Karpas-422 (cell line): ENCODE data around the gene PCDHGB4. TPM values are rescaled to one million over a fixed set of nuclear protein-coding genes. Genes with fewer than 3 reads are reported as not detected.
"Not testable (repeated sequence)": the region's sequence is repeated elsewhere in the genome, so short reads cannot be mapped to it uniquely, and the experiment has no call there.

Source experiments
- DNase-seq: peaks from one replicate; pipeline ENCODE4 v3.0.0-alpha.2; 2015
- H2AFZ ChIP-seq: fragments of 200-600 bp; sonication (generic); 2 replicates; pipeline ENCODE4 v1.6.1; 2014; ENCODE audit warnings: antibody characterized with exemption, low read length, mixed read lengths
- H3K27ac ChIP-seq: fragments of 200-600 bp; sonication (generic); 2 replicates; pipeline ENCODE4 v1.5.1; 2014; ENCODE audit warnings: mild to moderate bottlenecking, low read length, moderate library complexity
- H3K27me3 ChIP-seq: fragments of 200-600 bp; sonication (generic); 2 replicates; pipeline ENCODE4 v1.6.1; 2014; ENCODE audit warnings: low read length, mixed read lengths
- H3K36me3 ChIP-seq: fragments of 200-600 bp; sonication (generic); 2 replicates; pipeline ENCODE4 v1.6.1; 2014; ENCODE audit warnings: low read length, mixed read lengths; ENCODE audit not compliant: insufficient read depth
- H3K4me1 ChIP-seq: fragments of 200-600 bp; sonication (generic); 2 replicates; pipeline ENCODE4 v1.6.1; 2014; ENCODE audit warnings: mild to moderate bottlenecking, low read length, mixed read lengths
- H3K4me2 ChIP-seq: fragments of 200-600 bp; sonication (generic); 2 replicates; pipeline ENCODE4 v1.6.1; 2014; ENCODE audit warnings: low read length, low read depth, mild to moderate bottlenecking; ENCODE audit not compliant: poor library complexity, severe bottlenecking
- H3K4me3 ChIP-seq: fragments of 200-600 bp; sonication (generic); 2 replicates; pipeline ENCODE4 v1.5.1; 2014; ENCODE audit warnings: mild to moderate bottlenecking, antibody characterized with exemption, low read length, mixed read lengths
- H3K79me2 ChIP-seq: fragments of 200-600 bp; sonication (generic); 2 replicates; pipeline ENCODE4 v1.6.1; 2014; ENCODE audit warnings: mild to moderate bottlenecking, low read length, mixed read lengths
- H3K9ac ChIP-seq: fragments of 200-600 bp; sonication (generic); 2 replicates; pipeline ENCODE4 v1.6.0; 2014; ENCODE audit warnings: low read length
- H3K9me2 ChIP-seq: fragments of 200-600 bp; sonication (generic), shearing (Covaris generic); replicated peaks from 2 replicates; pipeline ENCODE4 v1.6.0; 2014; ENCODE audit warnings: mild to moderate bottlenecking, low read length, moderate library complexity; ENCODE audit not compliant: insufficient read depth
- H3K9me3 ChIP-seq: fragments of 300-700, 200-600 bp; sonication (generic); 2 replicates; pipeline ENCODE4 v1.6.1; 2014; ENCODE audit warnings: low read length, mixed read lengths
- H4K20me1 ChIP-seq: fragments of 200-600 bp; sonication (generic); 2 replicates; pipeline ENCODE4 v1.6.1; 2014; ENCODE audit warnings: mild to moderate bottlenecking, antibody characterized with exemption, low read length, low read depth; ENCODE audit not compliant: insufficient read depth
- total RNA-seq: library from RNA; depleted of rRNA; stranded (reverse); fragments of >200 nt; shearing (Covaris generic); gene quantifications from 2 replicates; pipeline ENCODE4 v1.2.3, GENCODE V29; 2014; ENCODE audit warnings: low replicate concordance

The PCDHGB4 gene
- total RNA-seq, 1 experiment from 2014 or later, result 6.3 TPM

DNA sequence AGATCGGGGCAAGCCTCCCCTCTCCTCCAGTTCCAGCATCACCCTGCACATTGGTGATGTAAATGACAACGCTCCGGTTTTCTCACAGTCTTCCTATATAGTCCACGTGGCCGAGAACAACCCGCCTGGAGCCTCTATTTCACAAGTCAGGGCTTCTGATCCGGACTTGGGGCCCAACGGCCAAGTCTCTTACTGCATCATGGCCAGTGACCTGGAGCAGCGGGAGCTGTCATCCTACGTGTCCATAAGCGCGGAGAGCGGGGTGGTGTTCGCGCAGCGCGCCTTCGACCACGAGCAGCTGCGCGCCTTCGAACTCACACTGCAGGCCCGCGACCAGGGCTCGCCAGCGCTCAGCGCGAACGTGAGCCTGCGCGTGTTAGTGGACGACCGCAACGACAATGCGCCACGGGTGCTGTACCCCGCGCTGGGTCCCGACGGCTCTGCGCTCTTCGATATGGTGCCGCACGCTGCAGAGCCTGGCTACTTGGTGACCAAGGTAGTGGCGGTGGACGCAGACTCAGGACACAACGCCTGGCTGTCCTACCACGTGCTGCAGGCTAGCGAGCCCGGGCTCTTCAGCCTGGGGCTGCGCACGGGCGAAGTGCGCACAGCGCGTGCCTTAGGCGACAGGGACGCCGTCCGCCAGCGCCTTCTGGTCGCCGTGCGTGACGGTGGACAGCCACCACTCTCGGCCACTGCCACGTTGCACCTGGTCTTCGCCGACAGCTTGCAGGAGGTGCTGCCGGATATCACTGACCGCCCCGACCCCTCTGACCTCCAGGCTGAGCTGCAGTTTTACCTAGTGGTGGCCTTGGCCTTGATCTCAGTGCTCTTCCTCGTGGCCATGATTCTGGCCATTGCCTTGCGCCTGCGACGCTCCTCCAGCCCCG lies 1.9 kb downstream of the PCDHGB4 start:
- H3K79me2 ChIP-seq, result peaks cover 8% of the 10 kb centered on the region; the same call in 1 of the 2 replicates
- peaks cover 40% of the 10 kb centered on the region for H3K36me3 ChIP-seq
- no peaks in the 10 kb centered on the region for H3K9me2 ChIP-seq
- H3K4me2 ChIP-seq, result no peak overlapping the region
- no peaks in the 10 kb centered on the region for H4K20me1 ChIP-seq
- H3K4me1 ChIP-seq, result no peaks in the 10 kb centered on the region
- H3K9ac ChIP-seq, result no peak overlapping the region
- no peak overlapping the region for H2AFZ ChIP-seq
- no peak for DNase-seq
- no peaks in the 10 kb centered on the region for H3K27me3 ChIP-seq
- peaks cover 23% of the 10 kb centered on the region for H3K9me3 ChIP-seq
- H3K27ac ChIP-seq, result no peak overlapping the region
- H3K4me3 ChIP-seq, result no peak overlapping the region

DNA sequence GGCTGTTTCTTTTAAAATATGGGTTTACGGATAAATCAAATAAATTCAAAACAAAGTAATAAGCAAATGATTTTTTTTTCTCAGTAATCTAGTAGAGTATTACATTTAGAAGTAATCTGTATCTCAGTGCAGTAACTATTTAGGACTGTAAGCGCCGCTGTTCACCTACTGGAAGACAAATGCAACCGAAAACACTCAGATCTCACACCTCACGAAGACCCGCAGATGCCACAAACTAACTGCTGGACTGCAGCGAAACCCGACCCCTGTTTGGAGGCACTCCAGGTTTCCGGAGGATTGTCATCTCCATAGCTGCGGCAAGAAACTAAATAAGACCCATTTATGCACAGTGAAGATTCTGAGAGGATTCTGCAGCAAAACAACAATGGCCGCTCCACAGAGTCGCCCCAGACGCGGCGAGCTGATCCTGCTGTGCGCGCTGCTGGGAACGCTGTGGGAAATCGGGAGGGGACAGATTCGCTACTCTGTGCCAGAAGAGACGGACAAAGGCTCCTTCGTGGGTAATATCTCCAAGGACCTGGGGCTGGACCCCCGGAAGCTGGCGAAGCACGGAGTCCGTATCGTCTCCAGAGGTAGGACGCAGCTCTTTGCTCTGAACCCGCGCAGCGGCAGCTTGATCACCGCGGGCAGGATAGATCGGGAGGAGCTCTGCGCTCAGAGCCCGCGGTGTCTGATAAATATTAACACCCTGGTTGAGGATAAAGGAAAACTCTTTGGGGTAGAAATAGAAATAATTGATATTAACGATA lies 5.1 kb downstream of the PCDHGB4 start, which contains the start of gene PCDHGA8:
Gene PCDHGA8, plus strand, starts transcription at position 205 of the 770 bp plus-strand sequence. Its CDS starts 181 bp downstream, at position 386.
- Histone ChIP-seq H4K20me1 (no peaks in the 10 kb centered on the region), H3K36me3 (peaks cover 27% of the 10 kb centered on the region; the same call in 1 of the 2 replicates), H3K9ac (no peak within 1 kb of the TSS), H3K4me1 (no peaks in the 10 kb centered on the region), H3K79me2 (no peaks in the 10 kb centered on the region), H3K4me3 (no peak within 1 kb of the TSS), H3K9me3 (peaks cover 19% of the 10 kb centered on the region), H2AFZ (no peak within 1 kb of the TSS), H3K27me3 (no peaks in the 10 kb centered on the region), H3K27ac (no peak within 1 kb of the TSS), H3K4me2 (no peak within 1 kb of the TSS), H3K9me2 (no peaks in the 10 kb centered on the region)
- DNase-seq, result no peak

DNA sequence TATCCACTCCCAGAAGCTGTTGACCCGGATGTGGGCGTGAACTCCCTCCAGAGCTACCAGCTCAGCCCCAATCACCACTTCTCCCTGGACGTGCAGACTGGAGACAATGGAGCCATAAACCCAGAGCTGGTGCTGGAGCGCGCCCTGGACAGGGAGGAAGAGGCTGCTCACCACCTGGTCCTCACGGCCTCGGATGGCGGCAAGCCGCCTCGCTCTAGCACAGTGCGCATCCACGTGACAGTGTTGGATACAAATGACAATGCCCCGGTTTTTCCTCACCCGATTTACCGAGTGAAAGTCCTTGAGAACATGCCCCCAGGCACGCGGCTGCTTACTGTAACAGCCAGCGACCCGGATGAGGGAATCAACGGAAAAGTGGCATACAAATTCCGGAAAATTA lies 5.8 kb downstream of the PCDHGB4 start:
- Histone ChIP-seq H3K4me3 (no peak overlapping the region), H3K9ac (no peak overlapping the region), H2AFZ (no peak overlapping the region), H4K20me1 (no peaks in the 10 kb centered on the region), H3K27me3 (no peaks in the 10 kb centered on the region), H3K79me2 (no peaks in the 10 kb centered on the region), H3K9me2 (no peaks in the 10 kb centered on the region), H3K4me2 (no peak overlapping the region), H3K9me3 (peaks cover 19% of the 10 kb centered on the region), H3K4me1 (no peaks in the 10 kb centered on the region), H3K27ac (no peak overlapping the region), H3K36me3 (peaks cover 27% of the 10 kb centered on the region; the same call in 1 of the 2 replicates)
- DNase-seq, result no peak

DNA sequence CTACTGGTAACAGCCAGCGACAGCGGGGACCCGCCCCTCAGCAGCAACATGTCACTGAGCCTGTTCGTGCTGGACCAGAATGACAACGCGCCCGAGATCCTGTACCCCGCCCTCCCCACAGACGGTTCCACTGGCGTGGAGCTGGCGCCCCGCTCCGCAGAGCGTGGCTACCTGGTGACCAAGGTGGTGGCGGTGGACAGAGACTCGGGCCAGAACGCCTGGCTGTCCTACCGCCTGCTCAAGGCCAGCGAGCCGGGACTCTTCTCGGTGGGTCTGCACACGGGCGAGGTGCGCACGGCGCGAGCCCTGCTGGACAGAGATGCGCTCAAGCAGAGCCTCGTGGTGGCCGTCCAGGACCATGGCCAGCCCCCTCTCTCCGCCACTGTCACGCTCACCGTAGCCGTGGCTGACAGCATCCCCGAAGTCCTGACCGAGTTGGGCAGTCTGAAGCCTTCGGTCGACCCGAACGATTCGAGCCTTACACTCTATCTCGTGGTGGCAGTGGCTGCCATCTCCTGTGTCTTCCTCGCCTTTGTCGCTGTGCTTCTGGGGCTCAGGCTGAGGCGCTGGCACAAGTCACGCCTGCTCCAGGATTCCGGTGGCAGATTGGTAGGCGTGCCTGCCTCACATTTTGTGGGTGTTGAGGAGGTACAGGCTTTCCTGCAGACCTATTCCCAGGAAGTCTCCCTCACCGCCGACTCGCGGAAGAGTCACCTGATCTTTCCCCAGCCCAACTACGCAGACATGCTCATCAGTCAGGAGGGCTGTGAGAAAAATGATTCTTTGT lies 7.1 kb downstream of the PCDHGB4 start:
- Histone ChIP-seq H3K36me3 (peaks cover 37% of the 10 kb centered on the region), H3K9me3 (peaks cover 23% of the 10 kb centered on the region)
- not testable (repeated sequence) for H3K4me1 ChIP-seq, H3K27me3 ChIP-seq, H2AFZ ChIP-seq, DNase-seq, H3K9ac ChIP-seq, H3K4me2 ChIP-seq, H4K20me1 ChIP-seq, H3K79me2 ChIP-seq, H3K27ac ChIP-seq, H3K9me2 ChIP-seq, H3K4me3 ChIP-seq

DNA sequence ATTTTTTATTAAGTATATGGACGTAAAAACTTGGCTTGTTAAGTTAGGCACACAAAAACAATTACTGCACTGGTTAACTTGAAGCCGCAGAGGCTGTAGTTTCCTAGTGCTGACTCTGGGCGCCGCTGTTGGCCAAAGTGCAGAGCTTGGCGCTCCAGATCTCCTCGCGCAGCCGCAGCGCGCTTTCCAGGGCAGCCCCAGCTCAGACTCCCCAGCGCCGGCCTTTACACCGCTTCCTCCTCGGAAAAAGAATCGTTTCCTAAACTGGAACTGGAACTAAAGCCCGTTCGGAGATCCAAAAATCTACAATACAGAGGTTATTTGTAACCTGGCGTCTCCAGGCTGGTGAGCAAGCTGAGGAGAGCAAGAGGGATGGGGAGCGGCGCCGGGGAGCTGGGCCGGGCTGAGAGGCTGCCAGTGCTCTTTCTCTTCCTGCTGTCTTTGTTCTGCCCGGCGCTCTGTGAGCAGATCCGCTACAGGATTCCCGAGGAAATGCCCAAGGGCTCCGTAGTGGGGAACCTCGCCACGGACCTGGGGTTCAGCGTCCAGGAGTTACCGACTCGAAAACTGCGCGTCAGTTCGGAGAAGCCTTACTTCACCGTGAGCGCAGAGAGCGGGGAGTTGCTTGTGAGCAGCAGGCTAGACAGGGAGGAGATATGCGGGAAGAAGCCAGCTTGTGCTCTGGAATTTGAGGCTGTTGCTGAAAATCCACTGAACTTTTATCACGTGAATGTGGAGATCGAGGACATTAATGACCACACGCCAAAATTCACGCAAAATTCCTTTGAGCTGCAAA lies 10.5 kb downstream of the PCDHGB4 start, which contains the start of gene PCDHGB5:
Gene PCDHGB5, plus strand, starts transcription at position 192 of the 796 bp plus-strand sequence. Its CDS starts 181 bp downstream, at position 373.
- H2AFZ ChIP-seq, H3K27me3 ChIP-seq, H3K4me1 ChIP-seq, H3K27ac ChIP-seq, H4K20me1 ChIP-seq, H3K9me2 ChIP-seq: not testable (repeated sequence)
- peak; percentile 78 for DNase-seq
- Histone ChIP-seq H3K4me2 (peak within 1 kb of the TSS; percentile 17), H3K79me2 (peaks cover 22% of the 10 kb centered on the region), H3K9me3 (peaks cover 21% of the 10 kb centered on the region), H3K4me3 (peak within 1 kb of the TSS; percentile 51; the same call in 1 of the 2 replicates), H3K36me3 (peaks cover 29% of the 10 kb centered on the region), H3K9ac (peak within 1 kb of the TSS; percentile 49)

DNA sequence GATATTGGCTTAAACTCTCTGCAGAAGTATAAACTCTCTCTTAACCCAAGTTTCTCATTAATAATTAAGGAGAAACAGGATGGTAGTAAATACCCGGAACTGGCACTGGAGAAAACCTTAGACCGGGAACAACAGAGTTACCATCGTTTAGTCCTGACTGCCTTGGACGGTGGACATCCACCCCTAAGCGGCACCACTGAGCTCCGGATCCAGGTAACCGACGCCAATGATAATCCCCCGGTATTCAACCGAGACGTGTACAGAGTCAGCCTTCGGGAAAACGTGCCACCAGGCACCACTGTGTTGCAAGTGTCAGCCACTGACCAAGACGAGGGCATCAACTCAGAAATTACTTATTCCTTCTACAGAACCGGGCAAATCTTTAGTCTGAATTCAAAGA lies 11.1 kb downstream of the PCDHGB4 start:
- Histone ChIP-seq H3K79me2 (peaks cover 22% of the 10 kb centered on the region), H3K9me3 (peaks cover 17% of the 10 kb centered on the region), H3K9ac (no peak overlapping the region), H3K4me2 (no peak overlapping the region), H3K9me2 (no peaks in the 10 kb centered on the region), H3K27ac (no peak overlapping the region), H2AFZ (no peak overlapping the region), H3K4me3 (peak overlapping the region; percentile 15; the same call in 1 of the 2 replicates), H3K4me1 (no peaks in the 10 kb centered on the region), H4K20me1 (no peaks in the 10 kb centered on the region), H3K27me3 (no peaks in the 10 kb centered on the region), H3K36me3 (peaks cover 29% of the 10 kb centered on the region)
- DNase-seq, result no peak

DNA sequence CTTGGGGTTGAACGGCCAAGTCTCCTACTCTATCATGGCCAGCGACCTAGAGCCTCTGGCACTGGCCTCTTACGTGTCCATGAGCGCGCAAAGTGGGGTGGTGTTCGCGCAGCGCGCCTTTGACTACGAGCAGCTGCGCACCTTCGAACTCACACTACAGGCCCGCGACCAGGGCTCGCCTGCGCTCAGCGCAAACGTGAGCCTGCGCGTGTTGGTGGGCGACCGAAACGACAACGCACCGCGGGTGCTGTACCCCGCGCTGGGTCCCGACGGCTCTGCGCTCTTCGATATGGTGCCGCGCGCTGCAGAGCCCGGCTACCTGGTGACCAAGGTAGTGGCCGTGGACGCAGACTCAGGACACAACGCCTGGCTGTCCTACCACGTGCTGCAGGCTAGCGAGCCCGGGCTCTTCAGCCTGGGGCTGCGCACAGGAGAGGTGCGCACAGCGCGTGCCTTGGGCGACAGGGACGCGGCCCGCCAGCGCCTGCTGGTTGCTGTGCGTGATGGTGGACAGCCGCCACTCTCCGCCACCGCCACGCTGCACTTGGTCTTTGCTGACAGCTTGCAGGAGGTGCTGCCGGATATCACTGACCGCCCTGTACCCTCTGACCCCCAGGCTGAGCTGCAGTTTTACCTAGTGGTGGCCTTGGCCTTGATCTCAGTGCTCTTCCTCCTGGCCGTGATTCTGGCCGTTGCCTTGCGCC lies 12.2 kb downstream of the PCDHGB4 start:
- Histone ChIP-seq H3K4me1 (no peaks in the 10 kb centered on the region), H3K9ac (no peak overlapping the region), H3K36me3 (peaks cover 29% of the 10 kb centered on the region), H3K4me3 (no peak overlapping the region), H3K79me2 (peaks cover 29% of the 10 kb centered on the region), H3K4me2 (no peak overlapping the region), H3K9me3 (peaks cover 16% of the 10 kb centered on the region), H2AFZ (no peak overlapping the region), H3K27ac (no peak overlapping the region), H3K9me2 (no peaks in the 10 kb centered on the region), H3K27me3 (no peaks in the 10 kb centered on the region), H4K20me1 (no peaks in the 10 kb centered on the region)
- DNase-seq, result no peak
